ENCODE data around the gene PRPF4. TPM values are rescaled to one million over a fixed set of nuclear protein-coding genes. Genes with fewer than 3 reads are reported as not detected.

Gene PRPF4
- total RNA-seq, 1 donor from 2014 or later, result 46.3 TPM

GRCh38 chr9:113322671-113323070 lies 47.2 kb downstream of the PRPF4 start:
- TF ChIP-seq, protein P1, sequence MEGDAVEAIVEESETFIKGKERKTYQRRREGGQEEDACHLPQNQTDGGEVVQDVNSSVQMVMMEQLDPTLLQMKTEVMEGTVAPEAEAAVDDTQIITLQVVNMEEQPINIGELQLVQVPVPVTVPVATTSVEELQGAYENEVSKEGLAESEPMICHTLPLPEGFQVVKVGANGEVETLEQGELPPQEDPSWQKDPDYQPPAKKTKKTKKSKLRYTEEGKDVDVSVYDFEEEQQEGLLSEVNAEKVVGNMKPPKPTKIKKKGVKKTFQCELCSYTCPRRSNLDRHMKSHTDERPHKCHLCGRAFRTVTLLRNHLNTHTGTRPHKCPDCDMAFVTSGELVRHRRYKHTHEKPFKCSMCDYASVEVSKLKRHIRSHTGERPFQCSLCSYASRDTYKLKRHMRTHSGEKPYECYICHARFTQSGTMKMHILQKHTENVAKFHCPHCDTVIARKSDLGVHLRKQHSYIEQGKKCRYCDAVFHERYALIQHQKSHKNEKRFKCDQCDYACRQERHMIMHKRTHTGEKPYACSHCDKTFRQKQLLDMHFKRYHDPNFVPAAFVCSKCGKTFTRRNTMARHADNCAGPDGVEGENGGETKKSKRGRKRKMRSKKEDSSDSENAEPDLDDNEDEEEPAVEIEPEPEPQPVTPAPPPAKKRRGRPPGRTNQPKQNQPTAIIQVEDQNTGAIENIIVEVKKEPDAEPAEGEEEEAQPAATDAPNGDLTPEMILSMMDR (conservative IDR thresholded peaks at IDR 0.05), result no peak
- Mint-ChIP-seq H3K4me1 (no peaks in the 10 kb centered on the region), H3K27me3 (ENCODE audit: low read depth) (no peaks in the 10 kb centered on the region), H3K9me3 (no peaks in the 10 kb centered on the region), H3K27ac (ENCODE audit: unreplicated experiment) (no peak overlapping the region), H3K36me3 (ENCODE audit: low read depth) (no peaks in the 10 kb centered on the region), H3K4me3 (no peak overlapping the region)
- DNase-seq (ENCODE audit: low read depth, low spot score), result no peak

- no peak for DNase-seq (ENCODE audit: low read depth, low spot score)
- H3K27me3 Mint-ChIP-seq (ENCODE audit: low read depth), result no peaks in the 10 kb centered on the region
- no peaks in the 10 kb centered on the region for H3K9me3 Mint-ChIP-seq
- no peaks in the 10 kb centered on the region for H3K4me1 Mint-ChIP-seq
- H3K4me3 Mint-ChIP-seq, result no peak overlapping the region
- no peak overlapping the region for H3K27ac Mint-ChIP-seq (ENCODE audit: unreplicated experiment)
- no peaks in the 10 kb centered on the region for H3K36me3 Mint-ChIP-seq (ENCODE audit: low read depth)
- TF ChIP-seq, protein P1 (conservative IDR thresholded peaks at IDR 0.05), result no peak
Observed at GRCh38 chr9:113326230-113326629, 50.8 kb downstream of the PRPF4 start.

DNA sequence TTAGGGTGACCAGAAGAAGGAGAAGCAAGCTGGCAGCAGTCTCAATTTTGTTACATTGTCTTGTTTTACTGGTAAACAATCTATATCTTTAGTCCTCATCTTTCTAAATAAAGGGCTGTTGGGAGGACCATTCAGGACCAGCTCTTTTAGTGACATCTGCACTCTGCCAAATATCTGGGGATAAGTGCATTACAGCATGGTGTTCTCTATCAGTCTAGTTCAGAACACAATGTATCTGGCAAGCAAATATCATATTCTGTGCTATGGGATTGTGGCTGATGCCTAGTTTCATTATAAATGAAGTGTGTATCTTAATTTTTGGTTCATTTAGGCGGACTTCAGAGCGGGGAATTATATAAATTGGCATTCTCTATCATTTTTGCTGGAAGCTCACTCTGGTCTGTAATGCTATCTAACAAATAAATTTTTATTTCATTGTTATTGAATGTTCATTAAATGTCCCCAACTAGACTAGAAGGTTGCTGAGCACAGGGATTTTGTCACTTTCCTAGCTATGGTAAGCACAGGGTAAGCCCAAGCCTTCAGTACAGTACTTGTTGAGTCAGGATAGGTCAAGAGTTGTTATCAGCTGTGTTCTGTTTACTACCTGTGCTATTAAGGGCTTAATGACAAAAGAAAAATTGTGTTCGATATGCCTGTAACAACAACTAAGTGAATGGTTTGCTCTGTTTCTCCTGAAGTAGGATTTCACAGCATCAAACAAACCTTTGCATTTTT lies 52.8 kb downstream of the PRPF4 start:
- Mint-ChIP-seq H3K36me3 (ENCODE audit: low read depth) (no peaks in the 10 kb centered on the region), H3K27me3 (ENCODE audit: low read depth) (no peaks in the 10 kb centered on the region), H3K9me3 (no peaks in the 10 kb centered on the region), H3K27ac (ENCODE audit: unreplicated experiment) (no peak overlapping the region), H3K4me3 (no peak overlapping the region), H3K4me1 (no peaks in the 10 kb centered on the region)
- TF ChIP-seq, protein P1 (conservative IDR thresholded peaks at IDR 0.05), result no peak
- DNase-seq (ENCODE audit: low read depth, low spot score), result no peak

DNA sequence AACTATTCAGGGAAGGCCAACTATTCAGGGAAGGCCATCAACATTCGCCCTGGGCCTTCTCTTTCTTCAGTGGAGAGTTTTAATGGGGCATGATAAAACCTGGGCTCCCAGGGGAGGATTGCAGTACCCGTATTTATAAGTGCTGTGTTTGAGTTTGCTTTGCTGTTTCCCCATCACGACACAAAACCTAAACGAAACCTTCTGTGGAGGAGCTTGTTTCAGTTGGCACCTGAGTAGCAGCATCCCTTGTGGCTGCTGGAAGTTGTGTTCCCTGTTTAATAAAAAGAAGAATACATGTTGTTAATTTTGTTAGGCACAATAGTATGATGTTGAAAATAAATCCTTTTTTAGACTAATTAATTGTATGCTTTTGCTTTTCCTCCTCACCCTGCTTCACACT lies 56.3 kb downstream of the PRPF4 start:
- TF ChIP-seq, protein P1 (conservative IDR thresholded peaks at IDR 0.05), result no peak
- no peak overlapping the region for H3K27ac Mint-ChIP-seq (ENCODE audit: unreplicated experiment)
- H3K4me1 Mint-ChIP-seq, result no peaks in the 10 kb centered on the region
- no peak for DNase-seq (ENCODE audit: low read depth, low spot score)
- H3K9me3 Mint-ChIP-seq, result no peaks in the 10 kb centered on the region
- no peak overlapping the region for H3K4me3 Mint-ChIP-seq
- H3K36me3 Mint-ChIP-seq (ENCODE audit: low read depth), result no peaks in the 10 kb centered on the region
- no peaks in the 10 kb centered on the region for H3K27me3 Mint-ChIP-seq (ENCODE audit: low read depth)

DNA sequence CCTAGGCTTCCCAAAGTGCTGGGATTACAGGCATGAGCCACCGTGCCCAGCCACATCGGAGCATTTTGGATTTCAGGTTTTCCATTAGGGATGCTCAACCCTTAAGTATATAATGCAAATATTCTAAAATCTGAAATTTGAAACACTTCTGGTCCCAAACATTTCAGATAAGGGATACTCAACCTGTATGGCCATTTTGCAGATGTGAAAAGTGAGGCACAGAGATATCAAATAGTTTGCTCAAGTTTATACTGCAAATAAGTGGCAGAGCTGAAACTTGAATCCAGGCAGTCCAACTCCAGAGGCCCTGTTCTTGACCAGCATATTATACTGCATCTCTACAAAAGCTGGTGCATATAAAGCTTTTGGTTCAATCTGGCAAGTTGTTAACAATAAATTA lies 62.3 kb downstream of the PRPF4 start:
- Mint-ChIP-seq H3K27me3 (ENCODE audit: low read depth) (peaks cover 10% of the 10 kb centered on the region), H3K27ac (ENCODE audit: unreplicated experiment) (no peak overlapping the region), H3K36me3 (ENCODE audit: low read depth) (no peaks in the 10 kb centered on the region), H3K9me3 (no peaks in the 10 kb centered on the region), H3K4me1 (peaks cover 15% of the 10 kb centered on the region), H3K4me3 (no peak overlapping the region)
- TF ChIP-seq, protein P1 (conservative IDR thresholded peaks at IDR 0.05), result no peak
- no peak for DNase-seq (ENCODE audit: low read depth, low spot score)
